ENCODE data around the gene GBP4.

Gene GBP4

GRCh38 chr1:89171067-89171438 lies 27.7 kb downstream of the GBP4 start:
- DNase-seq (ENCODE audit: low read depth), result no peak

- no peak for DNase-seq (ENCODE audit: low read depth)
These were observed 28.3 kb downstream of the GBP4 start for GRCh38 chr1:89170170-89171066.

- DNase-seq (ENCODE audit: low read depth), result no peak
These were observed 29.6 kb downstream of the GBP4 start for GRCh38 chr1:89169166-89169565.

- no peak for DNase-seq (ENCODE audit: low read depth)
These were observed 31.0 kb downstream of the GBP4 start for GRCh38 chr1:89167590-89168230.

- DNase-seq (ENCODE audit: low read depth), result no peak
These were observed 32.0 kb downstream of the GBP4 start for GRCh38 chr1:89166705-89167104.

- DNase-seq (ENCODE audit: low read depth), result no peak
These were observed 32.9 kb downstream of the GBP4 start for GRCh38 chr1:89165811-89166210.

- no peak for DNase-seq (ENCODE audit: low read depth)
These were observed 47.7 kb downstream of the GBP4 start for GRCh38 chr1:89151047-89151446.

- no peak for DNase-seq (ENCODE audit: low read depth)
These were observed 48.8 kb downstream of the GBP4 start for GRCh38 chr1:89149976-89150375.

GRCh38 chr1:89149229-89149628 lies 49.5 kb downstream of the GBP4 start:
- no peak for DNase-seq (ENCODE audit: low read depth)

GRCh38 chr1:89147678-89148658 lies 50.8 kb downstream of the GBP4 start:
- DNase-seq (ENCODE audit: low read depth), result no peak

- DNase-seq (ENCODE audit: low read depth), result no peak
These were observed 52.0 kb downstream of the GBP4 start for GRCh38 chr1:89146721-89147120.

GRCh38 chr1:89143484-89143883 lies 55.3 kb downstream of the GBP4 start:
- DNase-seq (ENCODE audit: low read depth), result no peak

- no peak for DNase-seq (ENCODE audit: low read depth)
These were observed 56.6 kb downstream of the GBP4 start for GRCh38 chr1:89142160-89142559.

GRCh38 chr1:89133747-89134146 lies 65.0 kb downstream of the GBP4 start:
- no peak for DNase-seq (ENCODE audit: low read depth)

All from HS-5 (cell line).